ENCODE results near the gene APEX1.

DNA sequence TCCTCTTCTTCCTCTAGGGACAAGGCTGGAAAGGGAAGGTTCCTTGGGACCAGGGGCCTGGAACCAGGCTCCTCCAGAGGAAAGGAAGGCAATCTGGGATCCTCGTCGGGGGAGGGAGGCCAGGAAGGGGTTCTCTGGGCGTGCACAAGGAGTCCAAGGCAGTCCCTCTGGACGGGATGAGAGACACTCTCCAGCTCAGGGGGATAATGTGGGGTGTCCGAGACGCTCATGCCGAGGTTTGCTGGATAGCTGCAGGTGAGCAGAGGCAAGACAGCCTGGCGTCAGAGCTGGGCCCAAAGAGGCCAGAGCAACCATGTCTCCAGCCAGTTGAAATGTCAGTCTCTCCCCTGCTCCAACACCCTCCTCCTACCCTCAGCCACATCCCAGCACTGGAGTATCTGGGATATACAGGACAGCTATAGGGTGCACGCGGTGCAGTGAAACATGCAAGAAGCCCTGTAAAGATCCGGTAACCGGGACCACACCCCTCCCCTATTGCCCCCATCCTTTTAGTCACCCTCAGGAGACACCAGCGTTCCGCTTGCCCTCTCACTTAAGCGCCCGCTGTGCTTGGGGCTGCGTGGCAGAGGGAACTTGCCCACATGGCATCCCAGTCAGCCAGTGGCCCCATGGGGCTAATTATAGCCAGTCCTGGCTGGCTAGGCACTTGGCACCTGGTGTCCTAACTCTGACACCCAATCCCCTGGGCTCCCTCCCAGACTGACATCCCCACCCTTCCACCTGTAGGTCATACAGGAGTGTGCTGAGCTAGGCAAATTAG lies 19.3 kb upstream of the APEX1 start, which contains the start of gene KLHL33:
- no peak for TF ChIP-seq POLR2A (IDR thresholded peaks at IDR 0.05)
- TF ChIP-seq, protein P1, sequence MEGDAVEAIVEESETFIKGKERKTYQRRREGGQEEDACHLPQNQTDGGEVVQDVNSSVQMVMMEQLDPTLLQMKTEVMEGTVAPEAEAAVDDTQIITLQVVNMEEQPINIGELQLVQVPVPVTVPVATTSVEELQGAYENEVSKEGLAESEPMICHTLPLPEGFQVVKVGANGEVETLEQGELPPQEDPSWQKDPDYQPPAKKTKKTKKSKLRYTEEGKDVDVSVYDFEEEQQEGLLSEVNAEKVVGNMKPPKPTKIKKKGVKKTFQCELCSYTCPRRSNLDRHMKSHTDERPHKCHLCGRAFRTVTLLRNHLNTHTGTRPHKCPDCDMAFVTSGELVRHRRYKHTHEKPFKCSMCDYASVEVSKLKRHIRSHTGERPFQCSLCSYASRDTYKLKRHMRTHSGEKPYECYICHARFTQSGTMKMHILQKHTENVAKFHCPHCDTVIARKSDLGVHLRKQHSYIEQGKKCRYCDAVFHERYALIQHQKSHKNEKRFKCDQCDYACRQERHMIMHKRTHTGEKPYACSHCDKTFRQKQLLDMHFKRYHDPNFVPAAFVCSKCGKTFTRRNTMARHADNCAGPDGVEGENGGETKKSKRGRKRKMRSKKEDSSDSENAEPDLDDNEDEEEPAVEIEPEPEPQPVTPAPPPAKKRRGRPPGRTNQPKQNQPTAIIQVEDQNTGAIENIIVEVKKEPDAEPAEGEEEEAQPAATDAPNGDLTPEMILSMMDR (IDR thresholded peaks at IDR 0.05), result no peak

Data from tibial nerve (tissue), 3 donors.